Activated gamma-delta T cell treated with anti-CD3 and anti-CD28 coated beads, Interleukin-2, amount 50 U/mL, for 16 hours (primary cell): ENCODE results near the gene CHN1.

Experiments
- DNase-seq: peaks from one replicate; pipeline ENCODE4 v3.0.0-alpha.2; 2020; ENCODE audit warnings: low read depth

The CHN1 gene

DNA sequence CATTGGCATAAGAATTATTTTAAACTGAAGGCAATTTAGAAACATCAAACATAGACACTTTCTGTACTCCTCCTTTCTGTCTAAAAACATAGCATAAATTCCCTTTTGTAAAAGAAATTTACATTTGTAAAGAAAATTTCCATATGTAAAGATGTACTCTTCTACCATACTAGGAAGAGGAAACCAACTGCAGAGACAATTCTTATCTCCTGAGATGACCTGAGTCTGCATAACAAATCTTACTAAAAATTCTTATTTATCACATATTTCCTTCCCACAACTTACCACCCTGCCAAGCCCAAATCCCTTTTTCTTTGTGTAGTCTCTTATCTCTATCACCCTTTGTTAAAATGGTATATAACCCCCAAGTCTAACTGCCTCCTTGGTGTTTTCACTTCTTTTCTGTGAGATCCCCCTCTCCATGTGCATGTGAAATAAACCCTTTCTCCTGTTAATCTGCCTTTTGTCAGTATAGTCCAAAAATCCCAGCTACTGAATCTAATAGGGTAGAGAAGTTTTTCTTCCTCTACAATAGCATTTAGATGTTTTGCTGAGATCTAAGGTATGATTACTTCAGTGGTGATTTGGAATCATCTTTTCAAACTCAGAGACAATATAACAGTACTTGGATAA, 81.0 kb downstream of the CHN1 start:
- DNase-seq: no peak

DNA sequence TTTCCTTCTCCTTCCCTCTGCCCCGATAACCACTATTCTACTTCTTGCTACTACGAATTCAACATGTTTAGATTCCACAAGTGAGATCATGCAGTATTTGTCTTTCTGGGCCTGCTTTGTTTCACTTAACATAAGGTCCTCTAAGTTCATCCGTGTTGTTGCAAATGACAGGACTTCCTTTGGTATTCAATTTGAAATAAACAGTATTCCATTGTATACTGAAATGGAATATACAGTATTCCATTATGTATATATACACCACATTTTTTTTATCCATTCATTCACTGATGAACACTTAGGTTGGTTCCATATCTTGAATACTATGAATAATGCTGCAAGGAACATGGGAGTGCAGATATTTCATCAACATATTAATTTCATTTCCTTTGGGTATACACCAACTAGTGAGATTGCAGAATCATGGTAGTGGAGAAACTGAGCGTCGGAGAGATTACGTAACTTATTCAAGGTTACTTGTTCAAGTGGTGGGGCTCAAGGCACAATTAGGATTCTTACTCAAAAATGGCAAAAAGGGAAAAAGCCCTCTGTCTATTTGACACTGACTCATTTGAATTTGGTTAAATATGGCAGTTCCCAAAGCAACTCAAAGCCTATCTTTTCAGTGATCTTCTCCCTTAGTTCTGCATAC, 85.1 kb downstream of the CHN1 start:
- no peak for DNase-seq

DNA sequence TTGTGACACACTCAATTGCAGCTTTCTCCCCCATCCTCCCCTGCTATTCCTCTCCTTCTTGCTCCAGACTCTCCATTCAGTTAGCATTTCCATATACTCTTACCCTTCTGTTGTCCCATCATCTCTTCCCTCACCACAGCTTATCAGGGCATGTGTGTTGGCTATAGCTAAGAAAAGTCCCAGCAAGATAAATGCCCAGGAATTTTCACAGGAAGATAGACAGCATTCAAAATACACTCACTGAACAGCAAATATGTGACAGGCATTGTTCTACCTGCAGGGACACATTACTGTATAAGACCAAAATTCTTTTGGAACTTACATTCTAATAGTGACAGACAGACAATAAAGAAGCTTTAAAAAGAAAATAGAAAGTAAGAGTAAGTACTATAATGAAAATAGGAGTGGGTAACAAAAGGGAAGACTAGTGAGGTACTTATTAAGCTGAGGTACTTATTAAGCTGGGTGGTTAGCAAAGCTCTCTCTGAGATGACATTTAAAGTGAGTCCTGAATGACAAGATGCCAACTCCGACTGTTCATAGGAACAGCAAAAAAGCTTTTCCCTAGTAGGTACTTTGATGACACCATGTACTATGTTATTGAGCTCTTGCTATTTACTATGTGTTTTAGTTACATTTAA, 86.2 kb downstream of the CHN1 start:
- DNase-seq: no peak

DNA sequence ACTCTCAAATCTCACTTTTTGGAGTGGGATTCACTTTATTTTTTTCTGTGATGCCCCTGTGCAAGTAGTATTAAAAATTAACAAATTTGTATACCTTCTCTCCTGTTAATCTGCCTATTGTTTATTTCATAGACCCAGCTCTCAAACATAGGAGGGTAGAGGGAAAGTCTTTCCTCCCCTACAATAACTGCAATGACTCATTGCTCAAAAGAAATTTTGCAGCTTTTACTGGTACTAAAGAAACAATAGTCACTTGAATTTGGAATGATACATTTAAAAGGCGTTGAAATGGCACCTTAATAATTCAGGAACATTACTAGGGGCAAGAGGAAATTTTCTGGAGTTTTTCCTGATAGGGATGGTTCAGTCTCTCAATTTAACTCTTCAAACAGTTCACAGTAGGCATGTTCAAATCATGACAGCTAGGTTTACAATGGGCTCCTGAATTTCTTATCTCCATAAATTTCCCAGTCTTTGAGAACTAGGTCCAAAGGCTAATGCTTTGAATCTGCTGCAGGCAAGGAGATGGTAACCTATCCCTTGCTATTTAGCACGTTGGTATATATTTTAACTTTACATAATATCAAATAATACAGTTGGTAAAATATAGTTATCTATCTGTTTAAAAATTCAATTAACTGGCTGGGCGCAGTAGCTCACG, 88.8 kb downstream of the CHN1 start:
- no peak for DNase-seq

DNA sequence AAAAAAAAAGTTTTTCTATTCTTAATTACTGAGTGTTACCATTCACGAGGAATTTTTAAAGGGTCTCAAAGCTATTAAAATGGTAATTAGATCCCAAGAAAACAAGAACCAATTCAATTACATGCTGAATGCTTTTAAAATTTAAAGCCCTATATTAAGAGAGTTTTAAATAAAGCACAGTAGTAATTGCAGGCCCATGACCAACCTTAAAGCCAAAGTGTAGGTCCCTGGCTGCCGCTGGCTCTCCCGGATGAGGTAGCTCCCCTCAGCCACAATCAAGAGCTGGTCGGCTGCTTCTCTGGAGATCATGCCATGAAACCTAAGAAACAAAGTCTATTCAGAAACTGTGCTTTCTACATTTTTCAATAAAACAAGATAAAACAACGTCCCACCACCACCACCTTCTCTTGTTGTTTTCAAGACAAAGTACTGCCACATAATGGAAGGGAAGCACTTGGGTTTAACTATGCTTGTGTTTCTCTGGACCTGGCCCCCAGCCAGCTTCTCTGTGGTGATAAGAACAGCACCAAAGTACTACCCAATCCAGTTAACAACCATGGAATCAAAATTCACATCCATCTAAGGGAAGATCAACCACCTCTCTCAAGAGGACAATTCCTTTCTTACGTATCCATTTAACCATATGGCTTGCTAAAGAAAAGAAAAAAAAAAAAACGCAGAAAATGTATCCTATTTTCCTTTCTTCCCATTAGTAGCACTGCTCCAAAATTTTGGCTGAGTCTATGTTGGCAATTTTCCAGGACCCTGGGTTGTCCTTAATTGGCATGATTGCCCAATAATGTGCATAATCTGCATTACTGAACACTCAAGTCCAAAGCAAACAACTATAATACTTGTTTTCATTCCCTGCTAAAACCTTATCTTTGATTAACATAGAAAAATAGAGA, 90.1 kb downstream of the CHN1 start:
- DNase-seq: no peak

DNA sequence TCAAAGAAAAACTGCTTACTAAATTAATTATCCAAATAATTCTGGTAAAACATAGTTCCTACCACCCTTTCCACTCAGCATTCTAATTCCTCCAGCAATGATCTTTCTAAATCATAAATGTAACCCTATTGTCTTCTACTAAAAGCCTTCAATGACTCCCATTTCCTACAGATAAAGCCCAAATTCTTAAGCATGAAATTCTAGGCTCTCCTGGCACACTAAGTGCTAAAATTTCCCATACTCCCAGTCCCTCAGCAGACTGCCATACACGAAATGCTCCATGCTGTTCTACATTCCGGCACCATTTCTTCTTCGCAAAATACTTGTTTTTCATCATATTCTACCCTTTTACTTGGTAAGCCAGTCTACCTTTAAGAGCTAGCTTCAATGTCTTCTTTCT, 96.9 kb downstream of the CHN1 start:
- no peak for DNase-seq

DNA sequence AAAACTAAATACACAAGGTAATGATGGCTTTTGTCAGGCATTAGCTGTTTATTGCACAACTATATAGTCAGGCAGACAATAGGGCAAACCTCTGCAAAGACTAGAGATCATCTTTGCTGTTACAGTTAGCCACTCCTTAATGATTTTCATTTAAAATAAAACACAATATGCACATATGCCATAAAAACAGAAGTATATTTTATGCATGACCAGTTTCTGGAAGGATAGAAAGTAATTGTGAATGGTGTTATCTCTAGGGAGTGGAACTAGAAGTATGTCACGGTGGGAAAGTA, 102.0 kb downstream of the CHN1 start:
- DNase-seq: no peak

DNA sequence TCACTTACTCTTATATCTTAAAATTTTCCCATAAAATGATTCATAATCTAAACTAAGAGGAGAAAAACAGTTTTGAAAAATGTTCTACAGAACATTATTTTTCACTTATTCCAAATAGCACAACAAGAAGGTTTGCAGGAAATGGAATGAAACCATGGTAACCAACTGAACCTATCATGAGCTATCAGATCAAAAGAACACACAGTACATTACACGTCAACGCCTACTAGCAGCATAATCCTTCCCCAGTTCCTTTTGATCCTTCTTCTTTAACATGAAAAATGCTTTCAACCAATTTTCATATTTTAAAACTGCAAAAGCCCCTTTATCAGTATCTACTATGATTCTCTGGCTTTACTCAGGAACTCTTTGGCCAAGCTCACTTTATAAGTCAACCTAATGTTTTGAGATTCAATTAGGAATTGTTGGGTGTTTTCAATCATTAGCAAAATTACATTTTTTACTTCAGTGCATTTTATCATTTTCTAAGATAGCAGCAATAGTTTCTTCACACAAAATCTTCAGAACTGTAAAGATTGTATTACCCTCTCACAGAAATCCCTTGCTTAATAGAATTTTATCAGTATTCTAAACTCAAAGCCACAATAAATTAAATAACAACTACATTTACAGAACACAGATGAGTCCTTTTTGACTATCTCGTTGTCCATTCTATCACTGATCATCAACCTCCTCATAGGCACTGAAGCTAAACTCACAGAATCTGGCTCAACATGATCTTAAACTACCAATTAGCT, 102.5 kb downstream of the CHN1 start:
- no peak for DNase-seq

DNA sequence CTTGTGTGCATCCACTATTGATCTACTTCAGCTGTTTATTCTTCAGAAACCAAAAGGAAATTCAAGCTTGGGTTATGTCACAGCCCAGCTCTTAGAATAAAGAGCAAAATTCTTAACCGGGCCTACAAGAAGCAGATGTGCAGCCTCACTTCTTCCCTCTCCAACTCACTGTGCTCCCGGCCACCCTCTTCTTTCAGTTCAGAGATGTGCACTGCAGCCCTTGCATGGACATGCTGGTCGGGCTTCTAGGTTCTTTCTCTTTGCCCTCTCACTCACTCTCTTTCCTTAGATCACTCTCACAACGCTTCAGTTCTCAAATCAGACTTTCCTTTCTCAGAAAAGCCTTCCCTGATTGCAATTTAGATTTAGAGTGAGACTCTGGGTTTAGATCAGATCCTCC, 104.1 kb downstream of the CHN1 start:
- DNase-seq: no peak

DNA sequence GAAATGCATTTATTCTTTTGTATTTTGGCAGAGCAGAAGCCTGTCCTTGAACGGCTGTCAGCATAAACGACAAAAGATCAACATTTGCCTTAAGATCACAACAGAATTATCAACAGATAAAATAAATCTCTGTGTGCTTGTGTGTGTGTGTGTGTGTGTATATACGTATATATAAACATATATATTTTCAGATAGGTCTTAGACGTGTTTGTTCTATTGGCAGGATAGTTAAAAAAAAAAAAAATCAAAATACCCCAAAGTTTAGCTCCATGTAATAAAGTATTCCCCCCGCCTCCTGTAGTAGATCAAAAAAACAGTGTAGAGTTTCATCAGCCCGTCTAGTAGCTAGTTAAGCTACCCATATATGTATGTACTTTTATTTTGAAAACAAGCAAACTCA, 107.9 kb downstream of the CHN1 start:
- DNase-seq: no peak

DNA sequence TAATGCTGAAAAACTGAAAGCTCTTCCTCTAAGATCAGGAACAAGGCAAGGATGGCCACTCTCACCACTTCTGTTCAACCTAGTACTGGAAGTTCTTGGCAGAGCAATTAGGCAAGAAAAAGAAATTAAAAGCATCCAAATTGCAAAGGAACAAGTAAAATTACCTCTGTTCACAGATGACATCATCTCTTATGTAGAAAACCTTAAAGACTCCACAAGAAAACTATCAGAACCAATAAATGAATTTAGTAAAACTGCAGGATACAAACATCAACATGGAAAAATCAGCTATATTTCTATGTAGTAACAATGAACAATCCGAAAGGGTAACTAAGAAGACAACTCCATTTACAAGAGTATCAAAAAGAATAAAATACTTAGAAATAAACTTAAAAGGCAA, 112.2 kb downstream of the CHN1 start:
- no peak for DNase-seq

DNA sequence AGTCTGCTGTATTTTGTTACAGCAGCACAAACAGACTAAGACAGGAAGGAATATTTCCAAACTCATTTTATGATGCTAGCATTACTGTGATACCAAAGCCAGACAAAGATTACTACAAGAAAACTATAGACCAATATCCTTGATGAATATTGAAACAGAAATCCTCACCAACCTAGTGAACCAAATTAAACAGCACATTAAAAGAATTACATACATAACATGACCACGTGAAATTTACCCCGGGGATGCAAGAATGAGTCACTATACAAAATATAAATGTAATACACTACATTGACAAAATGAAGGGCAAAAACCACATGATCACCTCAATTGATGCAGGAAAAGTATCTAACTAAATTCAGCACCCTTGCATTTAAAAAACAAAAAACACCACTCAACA, 112.6 kb downstream of the CHN1 start:
- no peak for DNase-seq

DNA sequence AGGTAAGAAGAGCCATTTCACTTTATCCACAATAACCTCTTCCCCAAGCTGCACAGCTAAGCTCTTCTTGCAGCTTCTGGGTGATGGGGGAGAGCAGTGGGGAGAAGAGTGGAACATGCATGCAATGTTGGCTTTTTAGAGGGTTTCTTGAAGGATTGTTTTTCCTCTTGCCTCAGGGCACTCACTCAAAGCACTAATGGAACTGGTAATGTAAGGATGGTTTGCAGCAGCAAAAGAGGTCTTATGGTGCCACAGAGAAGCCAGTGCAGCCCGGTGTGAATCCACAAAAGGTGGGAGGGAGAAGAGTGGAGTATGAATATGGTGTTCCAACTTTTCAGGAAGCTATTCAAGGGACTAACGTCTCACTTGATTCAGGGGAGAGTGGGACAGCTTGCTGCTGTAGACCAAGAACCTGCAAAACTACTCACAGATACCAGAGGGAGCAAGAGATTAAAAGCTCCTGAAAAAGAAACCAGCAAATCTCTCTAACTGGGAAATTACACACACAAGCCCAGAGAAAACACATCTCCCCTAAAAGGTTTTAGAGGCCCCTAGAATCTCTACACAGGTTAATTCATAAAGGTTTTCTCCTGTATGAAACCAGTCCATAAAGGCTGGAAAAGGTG, 116.4 kb downstream of the CHN1 start:
- DNase-seq: no peak

DNA sequence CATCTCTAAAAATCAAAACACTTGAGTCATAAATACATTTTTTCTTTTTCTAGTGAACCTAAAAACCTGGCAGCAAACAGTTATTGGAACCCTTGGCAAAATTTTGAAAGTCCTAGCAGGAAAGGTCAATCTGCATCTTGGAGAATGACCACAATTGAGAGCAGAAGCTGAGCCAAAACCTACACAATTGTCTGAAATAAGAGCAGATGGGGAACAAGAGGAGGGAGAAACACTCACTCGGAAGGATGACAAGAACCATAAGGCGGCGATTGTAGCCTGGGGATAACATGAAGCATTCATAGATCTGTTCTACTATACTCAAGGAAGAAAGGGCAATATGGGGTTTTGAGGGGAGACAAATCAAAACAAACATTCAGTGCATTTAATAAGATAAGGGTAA, 117.0 kb downstream of the CHN1 start:
- no peak for DNase-seq

DNA sequence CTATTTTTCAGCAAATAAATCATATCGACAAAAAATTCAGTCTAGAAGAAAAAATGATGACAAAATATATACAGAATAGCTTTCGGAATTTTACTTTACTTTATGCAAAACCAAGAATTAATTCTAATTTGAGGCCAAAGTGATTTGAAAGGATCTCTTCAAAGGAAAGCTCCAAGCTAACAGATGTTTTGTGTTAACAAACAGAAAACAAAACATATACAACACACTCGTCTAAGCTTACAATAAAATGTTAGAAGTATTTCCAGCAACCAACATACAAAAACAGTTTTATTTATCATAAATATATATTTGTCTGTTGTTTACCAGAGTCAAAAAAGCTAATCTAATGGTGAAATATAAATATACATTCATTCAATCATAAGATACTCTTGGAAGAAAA, 122.8 kb downstream of the CHN1 start:
- no peak for DNase-seq

DNA sequence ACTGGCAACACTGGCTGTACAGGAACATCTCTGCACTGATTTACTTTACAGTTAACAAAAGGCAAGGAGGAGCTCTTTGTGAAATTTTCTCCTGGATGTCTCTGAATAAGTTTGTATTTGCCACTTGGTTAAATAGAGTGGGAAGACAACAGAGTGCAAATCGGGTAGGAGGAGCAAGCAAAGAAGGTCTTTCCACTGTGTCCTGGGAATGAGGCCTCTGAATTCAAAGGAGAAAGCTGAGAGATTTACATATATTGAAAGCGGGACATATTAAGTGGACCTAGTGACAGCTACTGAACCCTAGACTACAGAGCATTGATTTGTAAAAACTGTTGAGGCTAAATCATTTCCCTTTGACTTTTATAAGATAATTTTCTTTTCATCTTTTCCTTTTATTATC, 123.5 kb downstream of the CHN1 start:
- DNase-seq: no peak

DNA sequence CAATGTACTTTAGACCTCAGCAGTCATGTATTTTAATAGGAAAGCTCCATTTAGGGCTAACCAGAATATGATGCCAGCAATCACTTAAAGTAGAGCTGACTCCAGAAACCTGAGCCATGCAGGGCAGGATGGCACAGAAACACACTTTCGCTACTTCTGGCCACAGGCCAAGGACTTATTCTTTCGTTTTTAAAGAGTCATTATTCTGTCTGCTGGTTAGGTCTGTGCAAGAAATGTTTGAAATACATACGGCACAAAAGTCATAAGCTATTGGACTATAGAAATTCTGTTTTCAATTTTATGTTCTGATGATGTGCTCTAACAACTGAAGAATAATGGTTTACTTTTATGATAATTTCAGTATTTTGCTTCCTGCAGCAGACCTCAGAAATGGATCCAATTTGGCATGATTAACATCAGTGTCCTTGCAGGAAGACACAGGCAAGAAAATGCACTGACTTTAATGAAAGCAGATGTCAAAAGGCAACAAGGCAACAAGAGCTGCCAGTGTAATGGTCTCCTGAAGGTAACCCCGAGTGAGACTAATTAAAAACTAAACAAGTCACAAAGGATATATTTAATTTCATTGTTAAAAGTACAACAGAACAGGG, 126.5 kb downstream of the CHN1 start:
- DNase-seq: no peak

DNA sequence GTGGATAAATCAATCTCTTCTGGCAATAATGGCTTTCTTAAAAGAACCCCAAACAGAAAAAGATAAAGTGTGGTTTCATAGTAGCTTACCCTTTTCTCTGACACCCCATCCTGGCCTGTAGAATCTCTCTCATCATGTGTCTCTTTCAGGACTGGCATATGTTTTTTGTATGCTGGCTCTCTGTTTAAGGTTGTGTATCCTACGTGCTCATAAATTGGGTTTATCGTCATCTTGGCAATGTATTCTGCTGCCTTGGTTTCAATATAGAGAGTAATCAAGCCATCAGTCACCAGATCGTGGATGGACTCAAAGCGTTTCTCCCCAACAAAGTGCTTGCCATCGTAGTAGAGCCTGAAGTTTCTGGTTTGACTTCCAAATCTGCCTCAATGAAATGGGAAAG, 127.4 kb downstream of the CHN1 start:
- DNase-seq: no peak

DNA sequence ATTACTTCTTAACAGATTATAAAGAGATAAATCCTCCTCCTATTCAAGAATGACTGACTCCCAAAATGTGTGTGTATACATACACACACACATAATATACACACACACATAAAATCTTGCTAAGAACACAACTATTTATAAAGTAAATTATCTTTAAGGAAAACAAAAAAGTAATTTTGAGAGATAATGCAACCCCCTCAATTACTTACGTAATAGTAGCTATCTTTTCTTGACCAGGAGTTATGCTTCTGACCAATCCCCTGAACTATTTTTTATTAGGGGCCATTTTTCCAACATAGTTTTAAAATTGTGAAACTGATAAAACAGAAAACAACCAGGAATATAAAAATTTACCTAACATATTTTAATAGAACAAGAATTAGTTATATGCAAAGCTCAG, 127.9 kb downstream of the CHN1 start:
- no peak for DNase-seq

DNA sequence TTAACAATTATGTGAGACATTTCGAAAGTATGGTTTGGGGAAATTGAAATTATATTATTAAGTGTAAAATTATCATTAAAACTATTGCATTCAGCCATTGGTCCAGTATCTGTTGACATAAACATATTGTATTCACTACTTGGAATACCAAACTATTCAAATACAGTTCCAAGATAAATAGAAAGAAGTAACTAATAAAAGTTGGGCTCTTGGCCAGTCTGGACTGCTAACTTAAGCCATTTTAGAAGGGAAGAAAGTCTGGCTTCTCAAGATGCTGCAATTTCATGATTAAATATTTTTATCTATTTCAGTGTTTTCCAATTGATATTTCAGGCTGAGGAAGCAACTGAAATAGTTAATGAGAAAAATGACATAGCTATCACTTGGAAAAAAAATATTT, 131.1 kb downstream of the CHN1 start:
- DNase-seq: no peak

DNA sequence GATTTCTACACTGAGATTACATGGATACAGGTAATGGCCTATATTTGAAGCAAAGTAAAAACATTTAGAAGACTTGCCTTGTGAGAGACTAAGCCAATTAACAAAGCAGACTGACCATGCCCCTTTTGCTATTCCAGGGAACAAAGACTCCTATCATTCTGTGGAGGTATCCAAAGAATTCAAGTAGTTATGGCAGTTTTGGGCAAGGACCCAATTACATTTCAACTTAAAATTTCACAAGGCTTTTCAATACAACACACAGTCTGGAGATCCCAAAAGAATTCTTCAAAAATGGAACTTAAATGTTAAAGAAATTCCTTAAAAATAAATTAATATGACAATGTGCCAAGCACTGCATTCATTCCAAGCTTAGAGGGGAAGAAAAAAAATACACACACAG, 131.7 kb downstream of the CHN1 start:
- DNase-seq: no peak
